Measurements from ENCODE around the gene DCAF11. TPM values are rescaled to one million over a fixed set of nuclear protein-coding genes. Genes with fewer than 3 reads are reported as not detected.

DCAF11 gene
- total RNA-seq, 1 donor from 2014 or later: 65.0 TPM

- Mint-ChIP-seq H3K4me3 (peak within 1 kb of the TSS; percentile 98), H3K36me3 (peaks cover 9% of the 10 kb centered on the region), H3K27me3 (no peaks in the 10 kb centered on the region), H3K27ac (peak within 1 kb of the TSS; percentile 92), H3K9me3 (no peaks in the 10 kb centered on the region), H3K4me1 (ENCODE audit: unreplicated experiment) (peaks cover 36% of the 10 kb centered on the region)
- peak; percentile 94 for DNase-seq (ENCODE audit: extremely low spot score, unreplicated experiment)
- TF ChIP-seq, protein P1, sequence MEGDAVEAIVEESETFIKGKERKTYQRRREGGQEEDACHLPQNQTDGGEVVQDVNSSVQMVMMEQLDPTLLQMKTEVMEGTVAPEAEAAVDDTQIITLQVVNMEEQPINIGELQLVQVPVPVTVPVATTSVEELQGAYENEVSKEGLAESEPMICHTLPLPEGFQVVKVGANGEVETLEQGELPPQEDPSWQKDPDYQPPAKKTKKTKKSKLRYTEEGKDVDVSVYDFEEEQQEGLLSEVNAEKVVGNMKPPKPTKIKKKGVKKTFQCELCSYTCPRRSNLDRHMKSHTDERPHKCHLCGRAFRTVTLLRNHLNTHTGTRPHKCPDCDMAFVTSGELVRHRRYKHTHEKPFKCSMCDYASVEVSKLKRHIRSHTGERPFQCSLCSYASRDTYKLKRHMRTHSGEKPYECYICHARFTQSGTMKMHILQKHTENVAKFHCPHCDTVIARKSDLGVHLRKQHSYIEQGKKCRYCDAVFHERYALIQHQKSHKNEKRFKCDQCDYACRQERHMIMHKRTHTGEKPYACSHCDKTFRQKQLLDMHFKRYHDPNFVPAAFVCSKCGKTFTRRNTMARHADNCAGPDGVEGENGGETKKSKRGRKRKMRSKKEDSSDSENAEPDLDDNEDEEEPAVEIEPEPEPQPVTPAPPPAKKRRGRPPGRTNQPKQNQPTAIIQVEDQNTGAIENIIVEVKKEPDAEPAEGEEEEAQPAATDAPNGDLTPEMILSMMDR (conservative IDR thresholded peaks at IDR 0.05): no peak
These were observed 31.9 kb downstream of the DCAF11 start, which contains the start of gene PSME2 for GRCh38 chr14:24146453-24146977. TSS of gene PSME2 (minus strand) at chr14:24146610. CDS start at chr14:24146581, 29 bp downstream.

GRCh38 chr14:24146978-24147760, 32.6 kb downstream of the DCAF11 start, which contains the start of gene RNF31:
TSS of gene RNF31 (plus strand) at chr14:24147498. CDS start at chr14:24147699, 201 bp downstream.
- peak within 1 kb of the TSS; percentile 92 for H3K27ac Mint-ChIP-seq
- H3K4me1 Mint-ChIP-seq (ENCODE audit: unreplicated experiment): peaks cover 32% of the 10 kb centered on the region
- peak within 1 kb of the TSS; percentile 98 for H3K4me3 Mint-ChIP-seq
- TF ChIP-seq, protein P1 (conservative IDR thresholded peaks at IDR 0.05): no peak
- H3K9me3 Mint-ChIP-seq: no peaks in the 10 kb centered on the region
- DNase-seq (ENCODE audit: extremely low spot score, unreplicated experiment): peak; percentile 95
- H3K36me3 Mint-ChIP-seq: peaks cover 9% of the 10 kb centered on the region
- no peaks in the 10 kb centered on the region for H3K27me3 Mint-ChIP-seq

DNA sequence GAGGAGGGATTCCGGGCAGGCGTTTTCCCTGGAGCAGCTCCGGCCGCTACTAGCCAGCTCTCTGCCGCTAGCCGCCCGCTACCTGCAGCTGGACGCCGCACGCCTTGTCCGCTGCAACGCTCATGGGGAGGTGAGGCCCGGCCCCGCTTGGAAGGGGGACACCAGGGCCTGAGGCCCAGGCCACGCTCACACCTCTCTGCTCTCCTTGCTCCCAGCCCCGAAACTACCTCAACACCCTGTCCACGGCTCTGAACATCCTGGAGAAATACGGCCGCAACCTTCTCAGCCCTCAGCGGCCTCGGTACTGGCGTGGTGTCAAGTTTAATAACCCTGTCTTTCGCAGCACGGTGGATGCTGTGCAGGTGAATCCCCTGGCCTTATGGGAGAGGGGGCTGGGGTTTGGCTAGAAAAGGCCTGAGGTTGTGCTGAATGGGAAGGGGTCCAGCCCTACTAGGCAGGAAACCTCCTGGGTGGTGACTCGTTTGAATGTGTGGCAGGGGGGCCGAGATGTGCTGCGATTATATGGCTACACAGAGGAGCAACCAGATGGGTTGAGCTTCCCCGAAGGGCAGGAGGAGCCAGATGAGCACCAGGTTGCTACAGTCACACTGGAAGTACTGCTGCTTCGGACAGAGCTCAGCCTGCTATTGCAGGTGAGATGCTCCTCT, 33.3 kb downstream of the DCAF11 start:
- peaks cover 29% of the 10 kb centered on the region for H3K4me1 Mint-ChIP-seq (ENCODE audit: unreplicated experiment)
- peaks cover 9% of the 10 kb centered on the region for H3K36me3 Mint-ChIP-seq
- peak overlapping the region; percentile 98 for H3K4me3 Mint-ChIP-seq
- no peaks in the 10 kb centered on the region for H3K9me3 Mint-ChIP-seq
- H3K27ac Mint-ChIP-seq: peak overlapping the region; percentile 46
- H3K27me3 Mint-ChIP-seq: no peaks in the 10 kb centered on the region
- TF ChIP-seq, protein P1 (conservative IDR thresholded peaks at IDR 0.05): no peak
- no peak for DNase-seq (ENCODE audit: extremely low spot score, unreplicated experiment)

DNA sequence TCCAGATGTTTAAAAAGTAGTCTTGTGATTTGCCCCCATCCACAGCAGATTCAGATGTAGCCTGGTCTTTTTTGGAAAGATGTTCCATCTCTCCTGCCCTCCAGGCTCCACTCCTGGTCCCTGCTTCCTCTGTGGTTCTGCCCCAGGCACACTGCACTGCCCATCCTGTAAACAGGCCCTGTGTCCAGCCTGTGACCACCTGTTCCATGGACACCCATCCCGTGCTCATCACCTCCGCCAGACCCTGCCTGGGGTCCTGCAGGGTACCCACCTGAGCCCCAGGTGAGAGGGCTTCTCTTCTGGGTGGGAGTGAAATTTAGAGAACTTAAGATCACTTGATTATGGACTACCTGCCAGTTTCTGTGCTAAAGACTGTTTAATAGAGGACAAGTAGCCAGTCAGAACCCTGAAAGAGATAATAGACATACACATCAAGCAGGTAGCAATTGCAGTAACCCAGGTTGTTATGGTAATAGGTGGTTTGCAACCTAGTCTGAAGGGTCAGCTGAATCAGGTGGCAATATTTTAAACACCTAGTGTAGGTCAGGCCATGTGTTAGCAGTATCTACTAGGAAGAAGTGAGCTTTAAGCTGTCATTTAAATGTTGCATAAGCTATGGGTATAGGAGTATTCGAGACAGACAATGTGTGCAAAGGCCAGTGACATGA, 34.9 kb downstream of the DCAF11 start:
- Mint-ChIP-seq H3K4me1 (ENCODE audit: unreplicated experiment) (peaks cover 24% of the 10 kb centered on the region), H3K27me3 (no peaks in the 10 kb centered on the region), H3K36me3 (peaks cover 10% of the 10 kb centered on the region), H3K27ac (no peak overlapping the region), H3K4me3 (peak overlapping the region; percentile 98), H3K9me3 (no peaks in the 10 kb centered on the region)
- TF ChIP-seq, protein P1 (conservative IDR thresholded peaks at IDR 0.05): no peak
- DNase-seq (ENCODE audit: extremely low spot score, unreplicated experiment): no peak

DNA sequence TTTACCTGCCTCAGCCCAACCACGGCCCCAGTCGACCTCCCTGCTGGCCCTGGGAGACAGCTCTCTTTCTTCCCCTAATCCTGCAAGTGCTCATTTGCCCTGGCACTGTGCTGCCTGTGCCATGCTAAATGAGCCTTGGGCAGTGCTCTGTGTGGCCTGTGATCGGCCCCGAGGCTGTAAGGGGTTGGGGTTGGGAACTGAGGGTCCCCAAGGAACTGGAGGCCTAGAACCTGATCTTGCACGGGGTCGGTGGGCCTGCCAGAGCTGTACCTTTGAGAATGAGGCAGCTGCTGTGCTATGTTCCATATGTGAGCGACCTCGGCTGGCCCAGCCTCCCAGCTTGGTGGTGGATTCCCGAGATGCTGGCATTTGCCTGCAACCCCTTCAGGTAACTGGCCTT, 35.5 kb downstream of the DCAF11 start:
- Mint-ChIP-seq H3K4me1 (ENCODE audit: unreplicated experiment) (peaks cover 24% of the 10 kb centered on the region), H3K9me3 (no peaks in the 10 kb centered on the region), H3K27me3 (no peaks in the 10 kb centered on the region), H3K4me3 (no peak overlapping the region), H3K36me3 (peaks cover 12% of the 10 kb centered on the region), H3K27ac (no peak overlapping the region)
- DNase-seq (ENCODE audit: extremely low spot score, unreplicated experiment): no peak
- TF ChIP-seq, protein P1 (conservative IDR thresholded peaks at IDR 0.05): no peak
